Activated CD4-positive, CD25-positive, alpha-beta regulatory T cell (primary cell): ENCODE data around the gene TMEM187.

ENCODE experiments used
- DNase-seq, 4 experiments: peaks; one replicate each; lab custom pipeline; 2025; lab: John Stamatoyannopoulos, UW

Gene TMEM187

GRCh38 chrX:153934762-153935325, 37.7 kb upstream of the TMEM187 start, which contains the start of gene NAA10:
NAA10 (minus strand) TSS chrX:153935037; CDS start chrX:153934904, 133 bp downstream.
- DNase-seq, result peak; percentile 20 to 25 (median 24)

DNA sequence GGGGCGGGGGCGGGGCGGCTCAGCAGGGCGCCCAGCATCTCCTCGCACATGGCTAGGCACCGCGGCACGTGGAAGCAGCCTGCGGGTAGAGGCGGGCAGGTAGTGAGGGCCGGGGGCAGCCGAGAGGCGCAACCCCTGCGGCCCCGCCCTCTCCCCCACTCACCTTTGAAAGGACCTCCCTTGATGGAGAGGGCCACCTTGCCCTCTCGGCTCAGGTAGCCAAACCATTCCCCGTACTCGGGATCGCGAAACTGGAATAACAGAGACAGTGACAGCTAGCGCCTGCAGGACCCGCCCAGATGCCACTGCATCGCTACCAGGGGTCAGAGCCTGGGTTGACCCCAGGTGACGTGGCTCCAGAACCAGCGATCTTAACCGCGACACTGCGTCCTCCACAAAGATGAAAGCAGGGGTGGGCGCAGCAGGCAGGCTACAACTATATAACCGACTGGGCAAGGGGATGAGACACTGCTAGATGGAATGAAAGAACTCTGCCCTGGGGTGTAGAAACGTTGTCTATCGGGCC, 37.2 kb upstream of the TMEM187 start:
- no peak for DNase-seq

DNA sequence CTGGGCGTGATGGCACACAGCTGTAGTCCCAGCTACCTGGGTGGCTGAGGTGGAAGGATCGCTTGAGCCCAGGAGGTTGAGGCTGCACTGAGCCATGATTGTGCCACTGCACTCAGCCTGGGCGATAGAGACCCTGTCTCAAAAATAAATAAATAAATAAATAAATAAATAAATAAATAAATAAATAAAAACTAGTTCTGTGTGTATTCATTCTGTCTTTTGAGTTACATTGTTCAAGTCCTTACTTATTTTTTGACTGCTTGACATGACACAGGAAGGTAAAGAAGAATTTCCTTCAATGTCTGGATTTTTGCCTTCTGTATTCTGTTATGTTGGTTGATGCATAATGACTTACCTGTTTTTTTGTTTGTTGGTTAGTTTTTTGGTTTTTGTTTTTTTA, 35.5 kb upstream of the TMEM187 start:
- no peak for DNase-seq

GRCh38 chrX:153938226-153938786, 34.2 kb upstream of the TMEM187 start:
- no peak for DNase-seq

GRCh38 chrX:153939573-153939972, 33.0 kb upstream of the TMEM187 start:
- DNase-seq, result no peak

- no peak for DNase-seq
These were observed 31.0 kb upstream of the TMEM187 start for GRCh38 chrX:153941336-153942252.

GRCh38 chrX:153944140-153944799, 28.3 kb upstream of the TMEM187 start, which contains the start of gene RENBP:
RENBP (minus strand) TSS chrX:153944643; CDS start chrX:153944610, 33 bp downstream.
- peak in 2 of 4 experiments; percentile 26 to 27 for DNase-seq

GRCh38 chrX:153944800-153945150, 27.8 kb upstream of the TMEM187 start:
- no peak for DNase-seq

DNA sequence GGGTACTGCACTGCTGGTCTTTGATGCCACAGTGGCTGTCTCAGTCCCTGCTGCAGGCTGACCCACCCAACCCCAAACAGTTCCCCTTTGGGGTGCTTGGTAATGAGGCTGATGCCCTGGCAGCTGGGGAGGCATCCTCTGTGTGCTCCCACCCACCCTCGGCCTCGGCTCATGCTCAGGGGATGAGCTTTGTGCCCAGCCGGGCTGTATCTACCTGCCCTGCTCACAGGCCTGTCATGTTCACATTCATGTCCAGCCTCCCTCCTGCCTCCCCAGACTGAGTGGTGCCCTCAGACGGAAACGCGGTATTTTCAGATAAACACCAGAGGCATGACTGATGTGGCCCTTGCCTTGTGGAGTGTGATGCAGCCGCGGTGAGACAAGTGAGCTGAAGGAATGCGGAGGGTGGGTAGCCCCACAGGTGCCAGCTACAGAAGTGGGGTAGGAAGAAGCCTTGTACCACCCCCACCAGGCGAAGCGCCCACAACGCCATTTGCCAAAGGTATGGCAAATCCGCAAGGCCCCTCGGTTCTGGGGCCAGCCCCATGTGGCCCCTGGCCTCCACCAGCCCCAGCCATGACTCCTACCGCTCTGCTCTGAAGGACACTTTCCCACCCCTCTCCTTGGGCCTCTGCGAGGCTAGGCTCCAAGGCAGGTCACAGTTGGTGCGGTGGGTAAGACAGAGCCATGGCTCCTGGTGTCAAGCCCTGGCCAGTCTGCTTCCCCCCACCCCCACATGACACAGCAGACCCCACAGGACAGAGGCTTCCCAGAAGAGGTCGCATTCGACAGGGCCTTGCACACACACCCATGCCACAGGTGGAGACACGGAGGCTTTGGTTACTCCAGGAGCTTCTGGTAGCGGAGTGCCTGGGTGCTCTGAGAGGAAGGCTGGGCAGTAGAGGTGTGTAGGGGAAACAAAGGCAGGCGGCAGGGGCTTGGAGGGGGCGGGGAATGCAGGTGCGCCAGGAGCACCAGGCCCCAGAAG, 26.3 kb upstream of the TMEM187 start:
- no peak for DNase-seq

DNA sequence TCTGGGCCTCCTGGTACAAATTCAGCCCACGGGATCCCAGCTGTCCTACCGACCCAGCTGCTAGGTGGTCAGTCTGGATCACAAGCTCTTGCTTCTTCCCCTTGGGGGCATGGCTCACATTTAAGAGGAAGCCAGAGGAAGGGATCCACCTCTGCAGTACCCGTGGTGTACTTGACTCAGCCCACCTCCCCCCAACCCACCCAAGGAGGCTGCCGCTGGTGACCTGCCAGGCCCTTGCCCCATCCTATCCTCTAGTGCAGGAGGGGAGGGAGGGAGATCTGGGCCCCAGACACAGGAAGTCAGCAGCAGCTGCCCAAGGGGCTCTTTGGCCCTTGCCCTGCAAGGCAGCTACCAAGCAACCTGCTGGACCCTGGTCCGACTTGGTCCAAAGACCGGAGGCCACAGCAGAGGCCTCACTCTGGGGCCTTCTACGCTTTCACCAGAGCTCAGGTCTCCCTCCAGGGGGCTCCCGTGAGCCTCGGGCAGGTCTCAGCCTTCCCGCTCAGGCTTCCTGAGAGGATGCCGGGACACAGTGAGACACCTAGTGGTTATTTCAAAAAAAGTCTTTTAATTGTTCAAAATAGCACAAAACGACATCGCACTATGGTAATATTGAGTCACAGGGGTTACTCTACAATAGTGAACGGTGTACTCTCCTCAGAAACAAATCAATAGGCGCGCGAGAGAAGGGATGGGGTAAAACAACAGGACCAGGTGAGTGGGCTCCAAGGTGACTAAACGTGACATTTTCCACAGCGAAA, 25.4 kb upstream of the TMEM187 start:
- DNase-seq, result peak; percentile 52 to 56 (median 54)

GRCh38 chrX:153948002-153948466, 24.5 kb upstream of the TMEM187 start:
- no peak for DNase-seq

- no peak for DNase-seq
These were observed 23.4 kb upstream of the TMEM187 start for GRCh38 chrX:153948847-153949805.

DNA sequence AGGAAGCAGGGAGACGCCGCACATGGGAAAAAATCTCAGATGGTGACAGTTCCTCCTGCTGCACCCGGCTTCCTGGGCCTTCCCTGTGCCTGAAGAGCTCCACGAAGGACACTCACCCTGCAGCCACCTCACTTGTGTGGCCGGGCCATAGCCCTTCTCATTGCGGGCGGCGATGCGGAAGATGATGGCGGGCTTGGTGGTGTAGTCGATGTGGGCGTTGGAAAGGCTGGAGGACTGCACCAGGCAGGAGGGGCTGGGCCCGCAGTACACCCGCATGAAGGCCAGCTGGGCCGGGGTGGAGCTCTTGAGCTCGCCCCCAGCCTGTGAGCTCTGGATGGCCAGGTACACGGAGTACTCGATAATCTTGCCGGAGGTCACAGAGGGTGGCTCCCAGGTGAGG, 22.4 kb upstream of the TMEM187 start:
- DNase-seq, result no peak

GRCh38 chrX:153951683-153952372, 20.7 kb upstream of the TMEM187 start:
- no peak for DNase-seq

DNA sequence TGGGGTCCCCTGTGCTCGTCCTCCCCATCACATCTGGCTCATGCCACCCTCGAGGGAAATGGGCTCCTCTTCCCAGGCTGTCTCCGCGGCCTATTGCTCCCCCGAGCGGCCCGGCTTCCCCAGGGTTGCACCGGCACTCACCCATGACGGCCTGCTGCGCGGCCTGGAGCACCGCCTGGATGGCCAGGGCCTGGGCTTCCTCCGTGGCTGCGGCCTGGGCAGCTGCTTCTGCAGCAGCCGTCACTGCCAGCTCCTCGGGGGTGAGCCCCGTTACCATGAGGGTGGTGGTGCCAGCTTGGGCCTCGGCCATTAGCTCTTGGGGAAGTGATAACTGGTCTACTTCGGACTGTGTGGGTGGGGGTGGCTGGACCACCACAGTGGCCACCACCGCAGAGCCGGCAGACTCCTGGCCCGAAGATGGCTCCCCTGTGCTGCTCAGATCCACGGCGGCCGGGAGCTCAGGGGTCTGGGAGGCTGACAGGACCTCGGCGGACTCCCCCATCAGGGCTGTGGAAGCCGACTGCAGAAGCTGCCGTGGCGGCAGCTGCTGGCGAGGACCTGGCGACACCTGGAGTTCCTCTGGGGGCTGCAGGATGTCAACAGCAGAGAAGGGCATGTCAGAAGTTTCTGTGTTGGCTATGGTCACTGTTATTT, 20.1 kb upstream of the TMEM187 start:
- DNase-seq, result no peak

- DNase-seq, result peak; percentile 20 to 49 (median 40)
These were observed 19.2 kb upstream of the TMEM187 start for GRCh38 chrX:153953342-153953830.

DNA sequence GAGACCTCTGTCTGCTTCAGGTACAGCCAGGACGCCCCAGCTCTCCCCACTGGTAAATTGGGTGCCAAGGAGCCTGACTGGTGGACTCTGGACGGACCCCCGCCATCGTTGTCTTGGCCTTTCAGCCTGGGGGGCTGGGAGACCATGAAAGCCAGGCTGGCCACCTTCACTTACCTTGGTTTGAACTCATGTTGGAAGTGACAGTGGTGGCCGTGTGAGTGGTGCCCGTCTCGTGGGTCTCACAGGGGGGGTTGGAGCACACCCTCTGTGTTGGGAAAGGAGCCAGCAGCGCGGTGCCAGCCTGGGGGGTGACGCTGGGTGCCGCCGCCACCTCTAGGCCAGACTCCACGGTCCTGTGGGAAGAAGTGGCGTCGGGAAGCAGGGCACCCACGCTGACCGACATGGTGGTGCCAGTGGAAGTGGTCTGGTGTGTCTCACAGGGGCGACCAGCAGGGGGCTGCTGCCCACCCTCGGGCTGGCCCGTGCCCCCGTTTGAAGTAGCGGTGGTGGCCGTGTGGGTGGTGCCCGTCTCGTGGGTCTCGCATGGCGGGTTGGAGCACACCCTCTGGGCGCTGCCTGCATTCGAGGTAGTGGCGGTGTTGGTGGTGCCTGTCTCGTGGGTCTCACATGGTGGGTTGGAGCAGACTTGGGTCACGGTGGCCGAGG, 18.5 kb upstream of the TMEM187 start:
- no peak for DNase-seq
